ENCODE results near the gene DFFB.

Gene DFFB

DNA sequence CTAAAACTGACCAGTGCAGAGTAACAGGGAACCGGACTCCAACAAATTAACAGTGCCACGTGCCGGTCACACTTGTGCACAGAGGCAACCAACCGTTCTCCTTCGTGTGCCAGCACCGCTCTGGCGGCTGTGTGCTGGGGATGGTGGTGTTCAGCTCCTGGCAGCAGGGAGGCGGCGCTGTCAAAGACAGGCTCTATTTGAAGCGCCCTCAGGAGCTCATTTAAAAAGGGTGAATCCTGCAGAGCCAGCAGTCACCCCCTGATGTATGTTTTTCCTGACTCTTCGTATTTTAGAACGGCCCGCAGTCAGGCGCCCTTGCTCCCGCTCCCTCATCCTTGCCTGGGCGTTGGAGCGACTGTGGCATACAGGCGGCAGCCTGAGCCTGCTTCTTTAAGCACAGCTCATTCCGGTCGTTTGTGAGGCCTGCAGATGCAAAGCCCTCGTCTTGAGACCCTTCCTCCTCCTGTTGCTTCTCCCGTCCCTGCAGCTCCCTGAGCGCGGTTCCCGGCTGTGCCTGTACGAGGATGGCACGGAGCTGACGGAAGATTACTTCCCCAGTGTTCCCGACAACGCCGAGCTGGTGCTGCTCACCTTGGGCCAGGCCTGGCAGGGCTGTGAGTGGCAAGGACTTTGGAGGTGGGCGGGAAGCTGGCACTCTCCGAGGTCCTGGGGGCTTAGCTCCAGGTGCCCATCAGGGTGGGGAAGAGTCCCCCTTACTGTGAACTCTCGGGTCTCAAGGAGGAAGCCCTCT lies 1.1 kb downstream of the DFFB start:
- DNase-seq (ENCODE audit: low read depth, low spot score): no peak
- H3K4me3 ChIP-seq (ENCODE audit: low read depth, low read length): peak overlapping the region; percentile 98
- ChIA-PET POLR2A (no interaction called here), CTCF (interaction anchor here (1.0 to 3.1 kb wide), 5 partner anchors 10 to 62 kb away, joined by 3 to 15 read pairs (median 4); partner anchors contain the start of gene LRRC47)
- TF ChIP-seq CTCF (IDR thresholded peaks at IDR 0.05; ENCODE audit: insufficient read depth, low read length, missing control alignments): peak; percentile 24

DNA sequence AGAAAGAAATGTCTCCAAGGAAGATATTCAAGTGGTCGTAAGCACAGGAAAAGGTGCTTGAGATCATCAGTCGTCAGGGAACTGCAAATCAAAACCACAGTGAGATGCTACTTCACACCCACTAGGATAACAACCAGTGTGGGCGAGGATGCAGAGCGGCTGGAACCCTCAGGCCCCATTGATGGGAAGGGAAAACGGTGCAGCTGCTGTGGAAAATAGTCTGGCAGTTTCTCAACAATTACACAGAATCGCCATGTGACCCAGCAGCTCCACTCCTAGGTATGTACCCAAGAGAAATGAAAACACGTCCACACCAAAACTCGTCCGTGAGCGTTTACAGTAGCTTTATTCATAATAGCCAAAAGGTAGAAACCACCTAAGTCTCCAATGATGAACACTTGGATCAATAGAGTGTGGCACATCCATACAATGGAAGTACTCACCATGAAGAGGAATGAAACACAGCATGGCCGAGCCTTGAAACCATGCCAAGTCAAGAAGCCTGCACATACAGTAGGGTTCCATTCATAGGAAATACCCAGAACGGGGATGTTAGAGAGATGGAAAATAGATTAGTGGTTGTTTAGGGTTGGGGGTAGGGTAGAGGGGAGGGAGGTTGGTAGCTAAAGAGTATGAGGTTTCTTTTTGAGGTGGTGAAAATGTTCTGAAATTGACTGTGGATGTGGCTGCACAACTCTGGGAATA lies 6.1 kb downstream of the DFFB start:
- POLR2A ChIA-PET: no interaction called here
- H3K4me3 ChIP-seq (ENCODE audit: low read depth, low read length): no peak overlapping the region
- no peak for TF ChIP-seq CTCF (IDR thresholded peaks at IDR 0.05; ENCODE audit: insufficient read depth, low read length, missing control alignments)
- DNase-seq (ENCODE audit: low read depth, low spot score): no peak
- CTCF ChIA-PET: no interaction called here

GRCh38 chr1:3864884-3865283 lies 7.6 kb downstream of the DFFB start:
- POLR2A ChIA-PET: no interaction called here
- no peak overlapping the region for H3K4me3 ChIP-seq (ENCODE audit: low read depth, low read length)
- DNase-seq (ENCODE audit: low read depth, low spot score): no peak
- TF ChIP-seq CTCF (IDR thresholded peaks at IDR 0.05; ENCODE audit: insufficient read depth, low read length, missing control alignments): no peak
- CTCF ChIA-PET: no interaction called here

GRCh38 chr1:3865606-3866160 lies 8.4 kb downstream of the DFFB start:
- H3K4me3 ChIP-seq (ENCODE audit: low read depth, low read length): no peak overlapping the region
- POLR2A ChIA-PET: no interaction called here
- DNase-seq (ENCODE audit: low read depth, low spot score): no peak
- CTCF ChIA-PET: no interaction called here
- TF ChIP-seq CTCF (IDR thresholded peaks at IDR 0.05; ENCODE audit: insufficient read depth, low read length, missing control alignments): no peak

DNA sequence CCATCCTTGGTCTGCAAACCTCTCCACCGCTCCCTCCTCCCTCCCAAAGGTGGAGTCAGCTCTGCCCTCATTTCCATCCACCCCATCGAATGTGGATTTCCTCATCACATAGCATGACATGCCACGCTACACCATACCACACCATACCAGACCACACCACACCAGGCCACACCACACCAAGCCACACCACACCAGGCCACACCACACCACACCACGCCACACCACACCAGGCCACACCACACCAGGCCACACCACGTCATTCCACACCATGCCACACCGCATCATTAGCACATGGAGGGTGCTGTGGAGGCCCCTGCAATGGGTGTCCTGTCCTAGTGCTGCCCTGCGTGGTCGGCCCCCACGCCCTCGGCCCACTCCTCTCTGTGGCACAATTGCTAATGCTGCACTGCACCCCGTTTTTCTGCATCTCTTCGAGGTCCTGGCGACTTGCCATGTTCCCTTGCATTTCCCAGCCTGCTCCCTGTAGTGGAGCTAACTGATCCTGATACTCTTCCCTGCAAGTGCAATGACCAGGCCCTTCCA lies 11.3 kb downstream of the DFFB start:
- DNase-seq (ENCODE audit: low read depth, low spot score): no peak
- H3K4me3 ChIP-seq (ENCODE audit: low read depth, low read length): no peak overlapping the region
- ChIA-PET POLR2A (no interaction called here), CTCF (interaction anchor here (3.1 kb wide), 1 partner anchor 10 kb away, joined by 15 read pairs; the partner anchor contains the start of genes CEP104 and DFFB)
- no peak for TF ChIP-seq CTCF (IDR thresholded peaks at IDR 0.05; ENCODE audit: insufficient read depth, low read length, missing control alignments)
